Liver (tissue), 9 donors: ENCODE measurements around the gene NKX2-1. TPM values are rescaled to one million over a fixed set of nuclear protein-coding genes. Genes with fewer than 3 reads are reported as not detected.

Source experiments
- DNase-seq: peaks from one replicate; pipeline ENCODE4 v3.0.0-alpha.2; 2017; ENCODE audit warnings: low spot score
- H3K27ac ChIP-seq, 2 donors: one replicate each; pipeline ENCODE4 v1.7.0; 2013; ENCODE audit warnings: inconsistent platforms in 2 of 2, low read length in 2 of 2, control low read depth in 1 of 2, low read depth in 1 of 2, mild to moderate bottlenecking in 1 of 2
- H3K27me3 ChIP-seq, 4 donors: one replicate each; pipeline versions ENCODE4 v1.6.1 to v1.7.0; 2013; ENCODE audit warnings: low read length in 3 of 4, inconsistent platforms in 1 of 4, mild to moderate bottlenecking in 1 of 4, moderate library complexity in 1 of 4; ENCODE audit not compliant: control insufficient read depth in 4 of 4, insufficient read depth in 4 of 4
- H3K36me3 ChIP-seq, 4 donors: one replicate each; pipeline versions ENCODE4 v1.6.1 to v1.7.0; 2013; ENCODE audit warnings: low read length in 3 of 4, mild to moderate bottlenecking in 3 of 4, low read depth in 1 of 4, moderate library complexity in 1 of 4; ENCODE audit not compliant: control insufficient read depth in 4 of 4, insufficient read depth in 3 of 4
- H3K4me1 ChIP-seq, 4 donors: one replicate each; pipeline versions ENCODE4 v1.6.1 to v1.7.0; 2013; ENCODE audit warnings: low read length in 3 of 4, mild to moderate bottlenecking in 3 of 4, moderate library complexity in 1 of 4; ENCODE audit not compliant: control insufficient read depth in 4 of 4, insufficient read depth in 4 of 4
- H3K4me3 ChIP-seq, 3 donors: one replicate each; pipeline versions ENCODE4 v1.6.1 to v1.7.0; 2013; ENCODE audit warnings: low read length in 3 of 3, control low read depth in 1 of 3, low read depth in 1 of 3, mild to moderate bottlenecking in 1 of 3
- H3K9ac ChIP-seq, 2 donors: one replicate each; pipeline ENCODE4 v1.7.0; 2013; ENCODE audit warnings: low read length in 2 of 2, mild to moderate bottlenecking in 2 of 2, moderate library complexity in 2 of 2, control low read depth in 1 of 2, low read depth in 1 of 2
- H3K9me3 ChIP-seq, 4 donors: one replicate each; pipeline versions ENCODE4 v1.6.1 to v1.7.0; 2013; ENCODE audit warnings: low read length in 3 of 4; ENCODE audit not compliant: control insufficient read depth in 4 of 4
- ATF3 ChIP-seq: IDR thresholded peaks from 2 replicates; pipeline ENCODE4 v1.6.1; 2016; ENCODE audit warnings: antibody characterized with exemption
- EGR1 ChIP-seq, 2 donors: IDR thresholded peaks; 2 replicates each; pipeline ENCODE4 v1.6.1; 2016 to 2018; ENCODE audit warnings: antibody characterized with exemption in 2 of 2, low read depth in 2 of 2
- FOXA1 ChIP-seq: IDR thresholded peaks from 2 replicates; pipeline ENCODE4 v1.6.1; 2016; ENCODE audit warnings: antibody characterized with exemption
- GABPA ChIP-seq, 2 donors: IDR thresholded peaks in 1 of 2; conservative IDR thresholded peaks in 1 of 2; 2 replicates each; pipeline ENCODE4 v1.6.1; 2016; ENCODE audit warnings: antibody characterized with exemption in 2 of 2, mild to moderate bottlenecking in 1 of 2, moderate library complexity in 1 of 2
- HNF4A ChIP-seq, 2 donors: conservative IDR thresholded peaks; 2 replicates each; pipeline ENCODE4 v1.6.1; 2016; ENCODE audit warnings: antibody characterized with exemption in 2 of 2, mild to moderate bottlenecking in 2 of 2
- HNF4G ChIP-seq: IDR thresholded peaks from 2 replicates; pipeline ENCODE4 v1.6.1; 2016; ENCODE audit warnings: antibody characterized with exemption
- JUND ChIP-seq, 2 donors: IDR thresholded peaks; 2 replicates each; pipeline ENCODE4 v1.6.1; 2016; ENCODE audit warnings: antibody characterized with exemption in 2 of 2
- NR2F2 ChIP-seq: IDR thresholded peaks from 2 replicates; pipeline ENCODE4 v1.6.1; 2016; ENCODE audit warnings: antibody characterized with exemption
- RAD21 ChIP-seq, 2 donors: IDR thresholded peaks; 2 replicates each; pipeline ENCODE4 v1.6.1; 2016; ENCODE audit warnings: antibody characterized with exemption in 2 of 2, mild to moderate bottlenecking in 2 of 2
- RXRA ChIP-seq, 2 donors: IDR thresholded peaks; 2 replicates each; pipeline ENCODE4 v1.6.1; 2017 to 2018; ENCODE audit warnings: antibody characterized with exemption in 2 of 2, mild to moderate bottlenecking in 1 of 2
- SP1 ChIP-seq: IDR thresholded peaks from 2 replicates; pipeline ENCODE4 v1.6.1; 2018; ENCODE audit warnings: antibody characterized with exemption, mild to moderate bottlenecking
- TAF1 ChIP-seq: conservative IDR thresholded peaks from 2 replicates; pipeline ENCODE4 v1.6.1; 2016; ENCODE audit warnings: antibody characterized with exemption, mild to moderate bottlenecking
- YY1 ChIP-seq: IDR thresholded peaks from 2 replicates; pipeline ENCODE4 v1.6.1; 2016; ENCODE audit warnings: antibody characterized with exemption, mild to moderate bottlenecking
- WGBS: extraction: QIAGEN DNeasy Blood & Tissue Kit; methylation state at CpG from one replicate; pipeline ENCODE4 v1.1.7; 2013; 5-methylcytosine and 5-hydroxymethylcytosine counted together
- polyA plus RNA-seq, 2 donors: library from polyadenylated mRNA; stranded (reverse) in 1 of 2; unstranded in 1 of 2; fragments of 200-250 nt in 1 of 2; fragments of >200 nt in 1 of 2; fragmentation: Nextera tagmentation in 1 of 2; extraction: Ambion mirVana in 1 of 2; gene quantifications; one replicate each; pipeline versions ENCODE4 v1.2.1 to v1.2.3, GENCODE V29; 2013 to 2015
- total RNA-seq, 2 donors: library from RNA; depleted of rRNA; stranded (reverse); fragments of >200 nt; gene quantifications; one replicate each; pipeline ENCODE4 v1.2.3, GENCODE V29; 2014
- TF ChIP-seq, protein P1 (sequence below): fragments of 150-350 bp; IDR thresholded peaks from 2 replicates; pipeline ENCODE4 v1.5.1; 2017; ENCODE audit warnings: improper control_type of control experiment, low read depth, low read length; ENCODE audit not compliant: missing input control
- TF ChIP-seq, protein P2 (sequence below): IDR thresholded peaks from 2 replicates; pipeline ENCODE4 v1.6.1; 2016; ENCODE audit warnings: antibody characterized with exemption
- TF ChIP-seq, protein P3 (sequence below): IDR thresholded peaks from 2 replicates; pipeline ENCODE4 v1.6.1; 2016; ENCODE audit warnings: antibody characterized with exemption, mild to moderate bottlenecking
- TF ChIP-seq, protein P4 (sequence below): IDR thresholded peaks from 2 replicates; pipeline ENCODE4 v1.6.1; 2016; ENCODE audit warnings: antibody characterized with exemption
- donor health status: healthy.
- donor health status: healthy.
- donor health status: healthy.
- donor health status: healthy.
- donor health status: healthy.

NKX2-1 gene
- total and polyA plus RNA-seq, 4 donors = not detected

DNA sequence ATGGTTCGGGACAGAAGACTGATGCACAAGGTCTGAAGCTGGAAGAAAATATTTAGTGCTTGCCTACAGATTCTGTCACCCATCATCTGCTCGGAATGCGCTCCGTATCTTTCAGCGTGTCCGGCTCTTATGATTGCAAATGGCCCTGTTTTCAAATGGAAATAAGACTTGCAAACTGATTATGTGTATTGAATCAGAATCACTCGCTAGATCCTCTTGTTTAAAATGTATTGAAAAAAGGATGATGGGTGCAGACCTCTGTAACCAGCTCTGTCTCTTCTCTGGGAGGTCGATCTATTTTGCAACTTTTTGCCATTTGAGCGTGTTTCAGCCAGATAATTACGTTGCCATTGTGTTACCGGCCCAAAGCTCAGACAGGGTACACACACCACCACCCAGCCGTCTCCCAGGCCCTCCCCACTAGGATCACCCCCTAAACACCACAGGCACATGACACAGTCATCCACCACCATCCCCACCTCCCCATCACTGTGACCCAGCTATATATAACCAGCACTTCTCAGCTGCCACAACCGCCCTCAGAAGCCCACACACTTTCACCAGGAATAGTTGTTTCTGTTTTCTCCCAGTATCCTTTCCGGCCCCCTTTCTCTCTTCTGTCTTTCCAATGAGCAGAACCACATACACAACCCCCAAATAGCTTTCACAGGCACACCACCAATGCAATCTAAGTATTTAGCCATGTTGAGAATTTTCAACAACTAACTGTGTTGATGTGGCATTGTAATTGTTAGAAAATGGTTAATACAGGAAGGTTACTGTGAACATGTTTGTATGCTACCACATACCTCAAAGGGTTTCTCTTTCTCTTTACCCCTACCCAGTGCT lies 10.7 kb downstream of the NKX2-1 start:
- Histone ChIP-seq H3K27ac (no peak overlapping the region), H3K27me3 (peaks cover 19 to 40% (median 34%) of the 10 kb centered on the region in 4 donors), H3K4me1 (peaks cover 0 to 8% (median 1%) of the 10 kb centered on the region in 4 donors), H3K4me3 (no peak overlapping the region), H3K9ac (no peak overlapping the region), H3K9me3 (peaks cover 0 to 3% (median 2%) of the 10 kb centered on the region in 4 donors), H3K36me3 (no peaks in the 10 kb centered on the region)
- TF ChIP-seq HNF4G = no peak
- TF ChIP-seq, protein P1, sequence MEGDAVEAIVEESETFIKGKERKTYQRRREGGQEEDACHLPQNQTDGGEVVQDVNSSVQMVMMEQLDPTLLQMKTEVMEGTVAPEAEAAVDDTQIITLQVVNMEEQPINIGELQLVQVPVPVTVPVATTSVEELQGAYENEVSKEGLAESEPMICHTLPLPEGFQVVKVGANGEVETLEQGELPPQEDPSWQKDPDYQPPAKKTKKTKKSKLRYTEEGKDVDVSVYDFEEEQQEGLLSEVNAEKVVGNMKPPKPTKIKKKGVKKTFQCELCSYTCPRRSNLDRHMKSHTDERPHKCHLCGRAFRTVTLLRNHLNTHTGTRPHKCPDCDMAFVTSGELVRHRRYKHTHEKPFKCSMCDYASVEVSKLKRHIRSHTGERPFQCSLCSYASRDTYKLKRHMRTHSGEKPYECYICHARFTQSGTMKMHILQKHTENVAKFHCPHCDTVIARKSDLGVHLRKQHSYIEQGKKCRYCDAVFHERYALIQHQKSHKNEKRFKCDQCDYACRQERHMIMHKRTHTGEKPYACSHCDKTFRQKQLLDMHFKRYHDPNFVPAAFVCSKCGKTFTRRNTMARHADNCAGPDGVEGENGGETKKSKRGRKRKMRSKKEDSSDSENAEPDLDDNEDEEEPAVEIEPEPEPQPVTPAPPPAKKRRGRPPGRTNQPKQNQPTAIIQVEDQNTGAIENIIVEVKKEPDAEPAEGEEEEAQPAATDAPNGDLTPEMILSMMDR = no peak
- TF ChIP-seq RXRA (IDR thresholded peaks at IDR 0.05) = no peak
- TF ChIP-seq GABPA (IDR thresholded peaks at IDR 0.05 in 1 of 2, conservative IDR thresholded peaks at IDR 0.05 in 1 of 2) = no peak
- no peak for TF ChIP-seq HNF4A (conservative IDR thresholded peaks at IDR 0.05)
- TF ChIP-seq, protein P2, sequence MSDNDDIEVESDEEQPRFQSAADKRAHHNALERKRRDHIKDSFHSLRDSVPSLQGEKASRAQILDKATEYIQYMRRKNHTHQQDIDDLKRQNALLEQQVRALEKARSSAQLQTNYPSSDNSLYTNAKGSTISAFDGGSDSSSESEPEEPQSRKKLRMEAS = no peak
- TF ChIP-seq RAD21 (IDR thresholded peaks at IDR 0.05) = no peak
- TF ChIP-seq, protein P3, sequence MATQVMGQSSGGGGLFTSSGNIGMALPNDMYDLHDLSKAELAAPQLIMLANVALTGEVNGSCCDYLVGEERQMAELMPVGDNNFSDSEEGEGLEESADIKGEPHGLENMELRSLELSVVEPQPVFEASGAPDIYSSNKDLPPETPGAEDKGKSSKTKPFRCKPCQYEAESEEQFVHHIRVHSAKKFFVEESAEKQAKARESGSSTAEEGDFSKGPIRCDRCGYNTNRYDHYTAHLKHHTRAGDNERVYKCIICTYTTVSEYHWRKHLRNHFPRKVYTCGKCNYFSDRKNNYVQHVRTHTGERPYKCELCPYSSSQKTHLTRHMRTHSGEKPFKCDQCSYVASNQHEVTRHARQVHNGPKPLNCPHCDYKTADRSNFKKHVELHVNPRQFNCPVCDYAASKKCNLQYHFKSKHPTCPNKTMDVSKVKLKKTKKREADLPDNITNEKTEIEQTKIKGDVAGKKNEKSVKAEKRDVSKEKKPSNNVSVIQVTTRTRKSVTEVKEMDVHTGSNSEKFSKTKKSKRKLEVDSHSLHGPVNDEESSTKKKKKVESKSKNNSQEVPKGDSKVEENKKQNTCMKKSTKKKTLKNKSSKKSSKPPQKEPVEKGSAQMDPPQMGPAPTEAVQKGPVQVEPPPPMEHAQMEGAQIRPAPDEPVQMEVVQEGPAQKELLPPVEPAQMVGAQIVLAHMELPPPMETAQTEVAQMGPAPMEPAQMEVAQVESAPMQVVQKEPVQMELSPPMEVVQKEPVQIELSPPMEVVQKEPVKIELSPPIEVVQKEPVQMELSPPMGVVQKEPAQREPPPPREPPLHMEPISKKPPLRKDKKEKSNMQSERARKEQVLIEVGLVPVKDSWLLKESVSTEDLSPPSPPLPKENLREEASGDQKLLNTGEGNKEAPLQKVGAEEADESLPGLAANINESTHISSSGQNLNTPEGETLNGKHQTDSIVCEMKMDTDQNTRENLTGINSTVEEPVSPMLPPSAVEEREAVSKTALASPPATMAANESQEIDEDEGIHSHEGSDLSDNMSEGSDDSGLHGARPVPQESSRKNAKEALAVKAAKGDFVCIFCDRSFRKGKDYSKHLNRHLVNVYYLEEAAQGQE = no peak
- DNase-seq = no peak
- WGBS = 10% methylated on average over 14 of the region's 14 CpGs

GRCh38 chr14:36508418-36509068 lies 11.5 kb downstream of the NKX2-1 start:
- Histone ChIP-seq H3K27ac (no peak overlapping the region), H3K9ac (no peak overlapping the region), H3K9me3 (peaks cover 0 to 3% (median 2%) of the 10 kb centered on the region in 4 donors), H3K4me3 (no peak overlapping the region), H3K36me3 (no peaks in the 10 kb centered on the region), H3K4me1 (peaks cover 0 to 6% (median 6%) of the 10 kb centered on the region in 4 donors), H3K27me3 (peaks cover 19 to 43% (median 33%) of the 10 kb centered on the region in 4 donors)
- WGBS = 10% methylated on average over 32 of the region's 32 CpGs
- TF ChIP-seq JUND (IDR thresholded peaks at IDR 0.05) (no peak), TAF1 (no peak), EGR1 (IDR thresholded peaks at IDR 0.05; ENCODE audit: low read depth in 2 of 2) (no peak), NR2F2 (no peak), RXRA (IDR thresholded peaks at IDR 0.05) (no peak), GABPA (IDR thresholded peaks at IDR 0.05 in 1 of 2, conservative IDR thresholded peaks at IDR 0.05 in 1 of 2) (no peak), YY1 (no peak), FOXA1 (no peak), RAD21 (IDR thresholded peaks at IDR 0.05) (no peak), SP1 (no peak), HNF4A (conservative IDR thresholded peaks at IDR 0.05) (no peak), ATF3 (no peak)
- TF ChIP-seq, protein P1 = no peak
- TF ChIP-seq, protein P4, sequence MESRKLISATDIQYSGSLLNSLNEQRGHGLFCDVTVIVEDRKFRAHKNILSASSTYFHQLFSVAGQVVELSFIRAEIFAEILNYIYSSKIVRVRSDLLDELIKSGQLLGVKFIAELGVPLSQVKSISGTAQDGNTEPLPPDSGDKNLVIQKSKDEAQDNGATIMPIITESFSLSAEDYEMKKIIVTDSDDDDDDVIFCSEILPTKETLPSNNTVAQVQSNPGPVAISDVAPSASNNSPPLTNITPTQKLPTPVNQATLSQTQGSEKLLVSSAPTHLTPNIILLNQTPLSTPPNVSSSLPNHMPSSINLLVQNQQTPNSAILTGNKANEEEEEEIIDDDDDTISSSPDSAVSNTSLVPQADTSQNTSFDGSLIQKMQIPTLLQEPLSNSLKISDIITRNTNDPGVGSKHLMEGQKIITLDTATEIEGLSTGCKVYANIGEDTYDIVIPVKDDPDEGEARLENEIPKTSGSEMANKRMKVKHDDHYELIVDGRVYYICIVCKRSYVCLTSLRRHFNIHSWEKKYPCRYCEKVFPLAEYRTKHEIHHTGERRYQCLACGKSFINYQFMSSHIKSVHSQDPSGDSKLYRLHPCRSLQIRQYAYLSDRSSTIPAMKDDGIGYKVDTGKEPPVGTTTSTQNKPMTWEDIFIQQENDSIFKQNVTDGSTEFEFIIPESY = no peak
- TF ChIP-seq, protein P2 = no peak
- no peak for DNase-seq
